Activated CD4-positive, CD25-positive, alpha-beta regulatory T cell treated with anti-CD3 and anti-CD28 coated beads, Interleukin-2, amount 50 U/mL, for 24 hours (primary cell): ENCODE measurements around the gene TLE1.

ENCODE experiments used
- ATAC-seq, 2 donors: fragments of 150-1000 bp; cut with Tn5 transposase; one replicate each; pipeline ENCODE4 v1.10.0; 2021; ENCODE audit warnings: mild to moderate bottlenecking in 1 of 2, moderate library complexity in 1 of 2

Gene TLE1

DNA sequence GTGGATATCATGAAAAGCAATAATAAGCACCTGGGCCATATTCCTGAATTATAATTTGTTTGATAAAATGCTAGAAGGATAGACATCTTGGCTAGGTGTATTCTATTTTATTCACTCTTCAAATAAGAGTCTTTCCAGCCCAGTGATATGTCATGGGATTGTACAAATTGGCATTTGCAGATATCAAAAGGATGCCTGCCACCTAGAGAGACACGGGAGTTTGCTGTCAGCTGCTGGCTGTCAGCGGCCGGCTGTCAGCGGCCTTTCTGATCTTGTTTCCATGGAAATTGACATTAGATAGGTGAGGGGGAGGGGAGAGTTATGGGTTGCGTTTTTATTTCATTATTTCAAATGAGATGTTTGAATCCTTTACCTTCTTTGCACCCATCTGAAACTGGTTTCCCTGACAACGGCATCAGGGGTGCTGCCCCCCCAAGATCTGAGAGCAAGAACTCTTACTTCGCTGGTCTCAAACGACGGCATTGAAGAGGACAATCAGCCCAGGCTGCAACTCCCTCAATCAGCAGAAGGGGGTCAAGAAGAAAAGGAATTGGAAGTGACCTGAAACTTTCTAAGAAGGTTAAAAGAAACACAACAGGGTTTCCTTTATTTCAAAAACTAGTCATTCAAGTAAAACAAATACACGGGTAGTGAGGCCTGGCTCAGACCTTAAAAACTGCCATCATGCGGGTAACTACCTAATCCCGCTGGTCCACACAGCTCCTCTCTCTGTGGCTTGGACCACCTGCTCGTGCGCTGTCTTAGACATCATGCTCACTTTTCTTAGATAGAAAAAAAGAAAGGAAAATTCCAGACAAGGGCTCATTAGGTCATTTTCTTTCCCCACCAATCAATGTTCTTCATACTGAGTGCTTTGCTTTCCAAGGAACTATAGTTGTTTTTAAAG is 115.7 kb downstream of the TLE1 start:
- no peak for ATAC-seq

DNA sequence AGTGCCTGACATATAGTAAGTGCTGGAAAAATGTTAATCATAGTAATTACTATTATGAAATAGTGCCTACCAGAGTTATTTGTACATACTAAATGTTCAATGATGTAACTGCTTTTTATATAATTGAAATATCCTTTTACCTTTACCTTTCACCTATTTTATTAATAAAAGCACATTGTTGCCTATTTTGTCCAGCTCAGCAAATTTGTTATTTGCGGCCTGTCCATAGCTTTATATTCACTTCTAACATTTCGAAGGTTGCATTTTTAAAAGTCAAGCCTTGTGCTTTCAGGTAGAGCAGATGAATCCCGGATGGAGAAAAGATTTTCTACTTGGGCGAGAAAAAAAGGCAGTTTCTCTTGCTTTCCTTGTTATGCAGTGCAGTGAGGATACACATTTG is 119.3 kb downstream of the TLE1 start:
- no peak for ATAC-seq

DNA sequence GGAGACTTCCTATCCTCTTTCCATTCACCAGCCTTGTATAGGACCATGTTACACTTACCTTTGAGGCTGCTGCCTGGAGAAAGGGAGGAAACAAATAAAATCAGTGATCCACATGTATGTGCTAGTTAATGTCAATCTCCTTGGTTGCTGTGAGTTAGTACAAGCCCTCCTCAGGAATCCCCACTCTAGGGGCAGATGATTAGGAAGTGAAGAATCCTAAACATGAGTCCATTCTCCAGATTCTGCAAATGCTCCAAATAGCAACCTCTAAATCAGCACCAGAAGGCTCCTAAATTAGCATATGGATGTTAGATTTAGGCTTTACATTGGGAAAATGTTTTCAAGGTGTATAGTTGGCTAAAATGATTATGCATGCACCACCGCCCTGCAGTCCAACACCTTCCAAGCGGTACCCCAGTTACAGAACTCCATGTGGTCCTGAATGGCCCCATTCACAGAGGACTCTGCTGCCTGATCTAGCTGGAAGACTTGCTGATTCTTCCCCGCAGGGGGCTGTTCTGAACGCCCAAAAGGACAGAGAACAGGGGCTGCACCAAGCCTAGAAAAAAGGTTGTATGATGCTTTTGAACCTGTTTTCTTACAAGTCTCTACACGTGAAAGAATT is 123.2 kb downstream of the TLE1 start:
- no peak for ATAC-seq

DNA sequence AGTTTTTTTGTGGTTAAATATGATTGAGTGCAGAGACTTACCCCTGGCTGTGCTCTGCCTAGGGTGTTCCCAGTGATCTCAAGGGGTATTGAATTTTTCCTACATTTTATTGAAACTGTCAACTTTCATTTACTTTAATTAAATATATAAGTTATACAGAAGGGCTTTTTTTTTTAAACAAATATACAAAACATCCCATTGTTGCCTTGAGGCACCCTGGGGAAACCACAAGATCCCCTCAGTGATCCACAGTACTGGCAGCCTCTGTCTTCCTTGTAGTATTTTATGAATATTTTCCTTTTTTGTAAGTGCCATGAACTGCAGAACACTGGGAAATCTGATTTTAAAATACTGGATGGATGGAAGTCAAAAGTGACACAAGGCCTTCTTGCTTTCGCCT is 123.7 kb downstream of the TLE1 start:
- ATAC-seq, result no peak

DNA sequence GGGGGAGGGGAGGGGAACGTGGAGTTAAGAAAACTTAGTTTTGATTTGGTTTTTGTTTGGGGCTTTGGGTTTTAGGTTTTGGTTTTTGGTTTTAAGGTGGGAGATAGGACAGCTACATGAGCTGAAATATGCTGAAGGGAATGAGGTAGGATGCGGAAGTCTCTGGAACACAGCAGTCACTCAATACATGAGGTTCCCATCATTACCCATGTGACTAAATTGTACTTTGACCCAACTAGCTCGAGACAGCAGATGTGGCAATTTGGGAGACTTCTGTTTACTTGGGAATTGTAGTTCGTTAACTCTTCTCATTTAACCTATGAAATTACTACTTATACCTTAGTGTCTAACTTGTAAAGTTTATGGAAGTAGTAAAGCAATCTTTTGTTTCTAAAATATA is 124.2 kb downstream of the TLE1 start:
- no peak for ATAC-seq

DNA sequence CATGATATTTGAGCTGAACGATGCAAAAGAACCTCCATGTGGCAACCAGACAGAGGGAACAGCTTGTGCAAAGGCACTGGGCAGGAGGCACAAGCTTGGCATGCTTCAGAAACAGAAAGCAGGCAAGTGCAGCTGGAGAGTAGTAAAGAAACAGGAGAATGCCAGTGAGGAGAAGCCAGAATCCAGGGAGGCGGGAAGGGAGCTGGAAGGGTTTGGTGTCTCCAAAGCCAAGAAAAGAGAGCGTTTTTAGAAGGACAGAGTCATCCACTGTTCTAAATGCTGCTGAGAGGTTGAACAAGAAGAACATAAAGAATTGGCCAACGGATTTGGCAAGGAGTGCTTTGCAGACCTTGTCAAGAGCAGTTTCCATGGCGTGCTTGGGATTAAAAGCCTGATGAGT is 124.7 kb downstream of the TLE1 start:
- ATAC-seq, result no peak

DNA sequence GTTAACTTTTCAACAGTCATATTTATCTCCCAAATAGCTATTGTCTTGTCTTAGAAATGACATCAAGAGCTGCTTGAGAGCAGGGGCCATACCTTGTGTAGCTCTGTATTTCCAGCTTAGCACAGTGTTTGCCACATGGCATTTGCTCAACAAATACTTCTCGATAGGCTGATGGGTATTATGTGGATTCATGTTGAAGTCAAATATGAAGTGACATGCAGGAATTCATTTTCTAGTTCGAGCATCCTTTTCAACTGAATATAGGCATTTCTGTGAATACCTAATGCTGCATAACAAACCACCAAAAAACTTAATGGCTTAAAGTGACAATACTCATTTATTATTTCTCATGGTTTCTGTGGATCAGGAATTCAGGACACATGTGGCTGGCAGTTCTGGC is 125.6 kb downstream of the TLE1 start:
- ATAC-seq, result no peak

DNA sequence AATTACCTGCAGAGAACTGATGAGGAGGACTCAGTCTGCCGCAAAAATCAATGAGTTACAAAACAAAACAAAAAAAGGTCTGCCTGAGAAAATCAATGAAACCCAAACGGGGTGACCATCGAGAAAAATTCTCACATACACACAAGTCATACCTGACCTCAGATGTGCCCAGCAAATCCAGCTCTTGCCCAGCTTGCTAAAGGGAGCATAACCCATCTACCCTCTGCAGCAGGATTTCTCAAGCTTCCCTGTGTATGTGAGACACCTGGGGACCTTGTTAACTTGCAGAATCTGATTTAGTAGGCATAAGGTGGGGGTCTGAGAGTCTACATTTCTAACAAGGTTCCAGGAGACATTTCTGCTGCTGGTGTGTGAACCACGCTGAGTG is 126.3 kb downstream of the TLE1 start:
- ATAC-seq, result no peak

DNA sequence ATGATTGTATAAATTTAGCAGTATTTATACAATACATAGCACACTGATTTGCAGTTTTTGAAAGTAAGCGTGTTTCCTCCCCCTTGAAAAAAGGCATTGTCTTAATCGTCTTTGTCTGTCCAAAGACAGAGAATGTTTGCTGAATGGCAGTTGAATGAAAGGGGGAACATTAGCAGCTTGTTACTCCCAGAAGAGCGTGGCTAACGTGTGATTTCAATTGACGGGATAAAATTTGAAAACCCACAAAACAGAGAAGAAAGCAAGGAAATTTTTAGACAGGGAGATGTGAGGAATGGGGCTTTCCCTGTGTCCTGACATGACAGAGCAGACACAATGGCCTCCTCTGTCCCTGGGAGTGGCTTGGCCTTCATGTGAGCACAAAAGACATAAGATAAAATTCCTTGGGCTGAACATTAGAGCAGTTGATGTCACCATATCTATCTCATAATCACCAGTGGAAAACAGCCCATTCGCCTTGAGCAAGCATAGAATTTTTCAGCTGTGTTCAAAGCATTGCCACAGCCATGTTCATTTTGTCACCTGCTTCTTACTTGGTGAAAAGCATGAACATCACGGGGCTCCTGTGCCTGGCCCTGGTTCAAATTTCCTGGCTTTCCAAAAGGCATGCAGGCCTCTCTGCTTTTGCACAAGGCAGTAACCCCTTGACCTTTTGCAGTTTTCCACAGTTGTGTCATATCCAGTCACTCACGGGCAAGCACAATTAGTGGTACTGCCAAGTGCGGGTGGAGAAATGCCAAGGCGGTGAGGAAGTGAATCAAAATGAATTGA is 126.9 kb downstream of the TLE1 start:
- ATAC-seq, result no peak

DNA sequence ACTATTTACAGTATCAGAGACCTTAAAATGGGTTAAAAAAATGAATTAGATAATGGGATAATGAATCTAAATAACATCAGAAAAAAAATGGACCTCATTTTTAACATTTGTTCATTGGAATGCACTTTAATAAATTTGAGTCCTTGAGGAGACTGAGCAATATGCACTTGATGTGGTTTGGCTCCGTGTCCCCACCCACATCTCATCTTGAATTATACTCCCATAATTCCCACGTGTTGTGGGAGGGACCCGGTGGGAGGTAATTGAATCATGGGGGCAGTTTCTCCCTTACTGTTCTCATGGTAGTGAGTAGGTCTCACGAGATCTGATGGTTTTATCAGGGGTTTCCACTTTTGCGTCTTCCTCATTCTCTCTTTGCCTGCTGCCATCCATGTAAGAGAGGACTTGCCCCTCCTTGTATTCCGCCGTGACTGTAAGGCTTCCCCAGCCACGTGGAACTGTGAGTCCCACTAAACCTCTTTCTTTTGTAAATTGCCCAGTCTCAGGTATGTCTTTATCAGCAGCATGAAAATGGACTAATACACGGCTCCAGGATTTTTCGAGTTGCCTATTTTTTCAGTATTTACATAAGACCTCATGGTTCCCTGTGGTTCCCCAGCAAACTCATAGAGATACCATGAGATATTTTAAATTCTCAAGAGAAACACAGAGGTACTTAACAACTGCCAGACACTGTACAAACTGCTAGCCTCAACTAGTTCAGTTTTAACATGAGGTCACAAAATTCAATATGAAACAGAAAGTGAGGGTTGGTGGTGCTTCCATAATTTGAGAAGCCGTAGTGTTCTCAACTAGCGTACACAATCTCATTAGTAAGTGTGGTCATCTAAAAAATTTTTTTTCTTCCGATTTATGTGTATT is 128.3 kb downstream of the TLE1 start:
- peak in 1 of 2 donors; percentile 36 for ATAC-seq

DNA sequence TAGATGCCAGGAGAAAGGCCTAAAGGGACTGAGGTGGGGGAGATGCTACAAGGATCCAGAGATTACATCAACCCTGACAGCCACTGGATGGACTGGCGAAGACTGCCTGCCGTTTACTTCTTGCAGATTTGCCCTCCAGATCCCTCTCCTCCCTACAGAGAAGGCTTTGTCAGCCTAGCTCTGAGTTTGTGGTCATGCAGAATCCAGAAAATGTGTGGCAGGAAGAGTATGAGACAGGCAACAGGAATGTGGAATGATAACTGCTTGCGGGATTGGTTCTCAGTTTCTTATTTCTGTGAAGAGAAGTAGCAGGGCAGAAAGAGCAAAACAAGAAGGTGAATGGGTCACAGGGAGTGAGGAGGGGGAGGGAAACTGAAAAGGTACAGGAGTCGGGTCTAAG is 129.6 kb downstream of the TLE1 start:
- ATAC-seq, result no peak

DNA sequence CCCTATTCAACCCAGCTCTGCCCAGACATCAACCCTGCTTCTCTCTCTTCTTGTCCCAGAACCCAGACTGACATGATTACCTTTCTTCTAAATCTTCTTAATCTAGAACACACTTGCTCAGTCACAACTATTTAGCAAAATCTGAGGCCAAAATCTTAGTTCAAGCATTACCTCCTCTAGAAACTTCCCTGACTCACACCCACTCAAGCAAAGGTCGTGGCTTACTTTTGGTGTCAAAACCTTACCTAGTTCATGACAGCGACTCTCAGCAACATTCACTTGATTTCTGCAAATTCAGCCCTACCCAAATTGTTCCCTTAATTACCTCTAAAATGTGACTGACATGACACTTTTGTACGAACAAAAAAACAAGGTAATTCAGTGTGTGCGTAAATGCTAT is 130.2 kb downstream of the TLE1 start:
- no peak for ATAC-seq

DNA sequence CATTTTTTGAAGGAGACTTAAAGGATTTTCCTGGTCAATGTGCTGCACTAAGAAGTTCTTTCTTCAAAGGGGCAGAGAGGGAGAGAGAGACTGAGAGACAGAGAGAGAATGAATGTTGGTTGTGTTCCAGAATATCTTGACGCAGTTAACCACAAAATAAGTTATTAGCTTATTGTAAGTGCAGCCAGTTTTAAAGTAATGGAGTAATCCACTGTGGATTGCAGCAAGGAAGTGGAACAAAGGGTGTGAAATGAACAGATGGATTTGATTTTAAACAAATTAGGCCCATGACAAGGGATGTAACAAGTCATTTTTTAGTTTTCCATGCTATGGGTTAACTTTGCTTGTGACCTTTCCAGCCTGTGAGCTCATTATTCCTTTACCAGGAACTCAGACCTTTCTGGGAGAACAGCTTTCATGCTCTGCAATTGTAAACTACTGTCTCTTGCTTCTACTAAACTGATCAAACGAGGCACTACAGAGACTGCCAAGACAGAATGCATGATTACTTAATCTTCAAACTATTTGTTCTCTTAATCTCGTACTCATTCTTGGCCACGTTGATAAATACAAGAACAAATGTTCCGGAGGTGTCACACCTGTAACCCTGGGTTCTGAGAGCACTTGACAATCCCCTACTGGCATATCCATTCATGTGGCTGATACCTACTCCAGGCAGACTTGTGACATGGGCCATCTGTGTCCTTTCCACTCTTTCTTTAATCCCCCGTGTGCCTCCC is 131.1 kb downstream of the TLE1 start:
- ATAC-seq, result no peak

DNA sequence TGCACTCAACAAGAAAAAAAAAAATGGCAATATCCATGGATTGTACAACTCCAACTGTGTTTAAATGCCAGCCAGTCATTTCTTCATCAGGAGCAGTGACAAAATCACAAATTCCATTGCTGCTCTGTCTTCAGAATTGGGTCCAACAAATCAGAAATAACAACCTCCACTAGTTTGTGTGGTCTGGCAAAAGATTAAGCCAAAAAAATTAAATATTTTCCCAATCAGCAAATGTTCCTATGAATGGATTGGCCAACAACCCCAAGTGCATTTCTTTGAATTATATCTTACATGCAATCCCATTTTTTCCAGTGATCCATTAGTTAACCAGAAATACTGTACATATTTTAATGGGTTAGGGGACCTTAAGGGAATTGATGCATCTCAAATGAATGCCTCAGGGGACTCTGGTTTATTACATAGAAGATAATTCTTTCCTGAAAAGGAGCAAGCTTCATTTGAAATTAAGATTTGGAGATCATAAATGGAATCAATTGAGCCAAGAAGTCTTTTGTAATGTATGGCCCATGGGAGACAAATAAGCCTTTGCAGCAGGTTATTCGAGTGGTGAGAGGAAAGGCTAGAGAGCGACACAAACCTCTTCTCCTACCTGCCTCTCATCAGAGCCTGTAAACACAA is 131.8 kb downstream of the TLE1 start:
- no peak for ATAC-seq

DNA sequence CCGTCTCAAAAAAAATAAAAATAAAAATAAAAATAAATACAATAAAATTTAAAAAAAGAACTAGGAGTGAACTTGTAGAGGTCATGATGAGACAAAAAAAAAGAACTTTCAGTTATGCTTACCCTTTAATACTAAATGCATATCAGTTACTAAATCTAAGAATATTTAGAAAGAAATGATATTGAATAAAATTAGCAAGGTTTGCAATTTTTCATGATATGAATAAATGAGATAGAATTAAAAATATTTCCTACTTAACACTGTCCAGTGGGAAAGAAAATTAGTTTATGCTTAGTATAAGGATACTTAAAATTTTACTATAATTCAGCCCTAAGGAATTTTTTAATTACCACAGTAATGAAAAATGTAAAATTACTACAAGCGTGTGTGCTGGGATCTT is 132.4 kb downstream of the TLE1 start:
- no peak for ATAC-seq

DNA sequence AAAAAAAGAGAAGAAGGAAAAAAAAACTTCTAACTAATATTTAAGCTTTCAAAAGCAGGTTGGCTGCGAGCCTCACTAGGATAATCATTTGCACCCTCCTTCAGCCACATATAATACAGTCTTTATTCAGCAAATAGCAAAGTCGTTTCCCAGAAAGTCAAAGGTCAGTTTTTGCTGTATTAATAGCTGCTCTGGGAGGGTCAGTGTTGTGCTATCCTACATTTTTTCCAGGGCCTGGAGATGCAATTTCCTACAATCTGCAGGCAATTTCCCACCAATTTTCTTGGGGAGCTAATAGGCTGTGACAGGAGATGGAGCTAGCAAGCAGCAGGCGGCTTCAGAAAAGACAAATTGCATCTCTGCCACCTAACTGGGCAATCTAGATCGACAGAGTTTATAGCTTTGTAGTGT is 136.8 kb downstream of the TLE1 start:
- ATAC-seq, result no peak

DNA sequence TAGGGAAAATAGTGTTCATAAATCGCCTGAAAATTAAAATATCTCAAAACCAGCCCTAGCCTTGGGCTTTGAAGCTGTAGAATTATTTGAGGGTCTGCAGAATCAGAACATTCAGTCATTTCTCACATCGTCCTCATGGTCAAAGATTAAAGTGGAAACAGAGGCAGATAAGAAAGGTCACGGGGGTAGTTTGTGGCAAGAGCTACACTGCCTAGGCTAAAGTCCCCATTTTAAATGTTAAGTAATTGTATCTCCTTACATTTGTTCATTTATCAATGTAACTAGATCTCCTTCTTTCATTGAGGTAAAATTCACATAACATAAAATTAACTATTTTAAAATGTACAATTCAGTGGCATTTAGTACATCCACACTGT is 139.2 kb downstream of the TLE1 start:
- no peak for ATAC-seq

DNA sequence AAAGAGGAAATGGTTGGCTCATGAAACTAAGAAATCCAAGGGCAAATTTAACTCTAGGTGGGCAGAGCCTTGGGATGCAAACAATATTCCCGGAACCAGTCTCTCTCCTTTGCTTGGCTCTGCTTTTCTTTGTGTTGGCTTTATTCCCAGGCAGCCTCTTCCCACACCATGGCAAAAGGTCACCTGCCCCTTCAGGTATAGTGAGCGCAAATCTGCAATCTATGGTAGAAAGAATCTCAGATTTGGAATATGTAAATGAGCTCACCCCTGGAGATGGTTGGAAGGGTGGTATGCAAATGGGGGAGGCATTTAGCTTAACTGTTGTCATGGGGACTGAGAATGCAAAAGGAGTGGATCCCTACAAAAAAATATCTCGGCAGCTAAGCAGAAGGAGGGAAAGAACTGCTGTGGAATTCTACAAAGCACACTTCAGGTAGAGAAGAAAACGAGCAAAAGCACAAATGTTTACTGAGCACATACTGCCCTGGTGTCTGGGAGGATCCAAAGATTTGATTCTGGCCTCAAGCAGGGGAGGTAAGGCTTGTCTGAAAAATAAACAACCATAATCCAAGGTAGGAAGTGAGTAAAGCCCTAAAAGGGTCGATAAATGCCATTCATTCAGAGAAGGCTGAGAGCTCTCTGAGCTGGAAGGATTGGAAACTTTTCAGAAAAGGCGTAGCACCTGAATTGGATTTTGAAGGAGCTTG is 139.7 kb downstream of the TLE1 start:
- no peak for ATAC-seq

DNA sequence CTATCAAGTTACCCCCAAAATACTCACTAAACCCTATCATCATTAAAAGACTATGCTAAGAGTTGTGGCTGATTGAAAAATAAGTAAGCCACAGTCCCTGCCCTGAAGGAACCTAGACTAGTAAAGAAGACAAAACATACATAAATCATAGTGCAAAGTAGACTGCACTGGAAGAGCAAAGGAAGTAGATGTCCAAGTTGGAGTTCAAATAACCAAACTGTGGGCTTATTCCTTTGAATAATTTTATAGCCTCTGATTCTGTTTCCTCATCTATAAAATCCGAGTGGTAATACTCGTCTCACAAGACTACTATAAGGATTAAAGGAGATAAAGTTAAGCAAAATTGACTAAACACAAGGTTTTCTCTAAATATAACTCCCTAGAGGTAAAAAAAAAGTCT is 140.4 kb downstream of the TLE1 start:
- ATAC-seq, result no peak

DNA sequence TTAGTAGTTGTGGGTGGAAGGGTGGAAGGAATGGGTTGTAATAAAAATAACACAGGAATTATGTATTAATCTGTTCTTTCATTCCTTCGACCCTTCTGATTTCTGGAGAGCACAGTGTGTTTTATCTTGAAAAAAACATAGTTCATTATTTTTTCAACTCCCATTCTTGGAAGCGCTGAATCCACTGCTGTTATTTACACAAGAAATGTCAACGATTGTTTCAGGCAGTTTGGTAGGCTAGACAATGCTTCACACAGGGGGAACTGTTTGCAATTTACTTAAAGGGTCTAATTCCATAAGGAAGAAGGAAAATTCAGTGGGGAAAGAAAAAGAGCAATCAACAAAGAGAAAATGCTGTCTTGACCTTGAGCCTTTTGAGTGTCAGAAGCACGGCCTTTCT is 142.9 kb downstream of the TLE1 start:
- ATAC-seq, result no peak

DNA sequence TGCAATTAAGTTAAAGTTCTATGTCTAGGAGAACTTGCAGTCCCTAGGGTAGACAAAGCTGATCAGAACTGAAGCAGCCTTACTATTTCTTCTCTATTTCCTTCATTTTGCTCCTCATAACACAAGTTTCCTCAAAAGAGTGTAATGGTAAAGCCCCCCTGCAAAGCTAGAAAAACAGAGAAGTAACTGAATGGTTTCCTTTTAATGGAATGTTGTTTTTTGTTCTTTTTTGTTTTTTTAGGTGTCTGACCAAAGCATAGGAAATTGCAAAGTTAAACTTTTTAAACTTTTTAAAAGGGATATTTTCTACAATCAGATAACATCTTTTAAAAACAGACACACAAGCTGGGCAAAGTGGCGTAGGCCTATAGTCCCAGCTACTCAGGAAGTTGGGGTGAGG is 145.7 kb downstream of the TLE1 start:
- no peak for ATAC-seq
